Prostate gland (tissue), 2 donors: ENCODE results near the gene SCAMP3. TPM values are rescaled to one million over a fixed set of nuclear protein-coding genes. Genes with fewer than 3 reads are reported as not detected.

Experiments used
- DNase-seq: peaks from one replicate; pipeline ENCODE4 v3.0.0-alpha.2; 2019; ENCODE audit warnings: low spot score
- H3K27ac ChIP-seq, 2 donors: fragments of 200-600 bp; sonication (generic); 2 replicates each; pipeline ENCODE4 v1.5.1; 2017 to 2019
- H3K27me3 ChIP-seq: fragments of 200-600 bp; sonication (generic); replicated peaks from 2 replicates; pipeline ENCODE4 v1.5.1; 2019; ENCODE audit not compliant: insufficient read depth
- H3K36me3 ChIP-seq, 2 donors: fragments of 200-600 bp; sonication (generic); 1 replicate in 1 of 2; 2 replicates in 1 of 2; pipeline versions ENCODE4 v1.5.1 to v1.8.1; 2017 to 2019
- H3K4me1 ChIP-seq: fragments of 200-600 bp; sonication (generic); replicated peaks from 2 replicates; pipeline ENCODE4 v1.5.1; 2019
- H3K4me3 ChIP-seq, 2 donors: fragments of 200-600 bp; sonication (generic); 2 replicates each; pipeline ENCODE4 v1.5.1; 2017 to 2019
- H3K9me3 ChIP-seq: fragments of 200-600 bp; sonication (generic); 2 replicates; pipeline ENCODE4 v1.5.1; 2017
- CTCF ChIP-seq, 4 experiments: fragments of 200-600 bp in 2 of 4; fragments of 450-650 bp in 2 of 4; sonication (generic) in 2 of 4; IDR thresholded peaks; 1 replicate in 3 of 4; 2 replicates in 1 of 4; pipeline ENCODE4 v1.5.1; 2016 to 2019; ENCODE audit warnings: antibody characterized with exemption in 4 of 4, mild to moderate bottlenecking in 2 of 4, moderate library complexity in 2 of 4
- POLR2A ChIP-seq: fragments of 450-650 bp; IDR thresholded peaks from one replicate; pipeline ENCODE4 v1.6.1; 2016; ENCODE audit warnings: antibody characterized with exemption, mild to moderate bottlenecking
- POLR2AphosphoS5 ChIP-seq: sonication (generic); formaldehyde crosslinking; IDR thresholded peaks from one replicate; pipeline ENCODE4 v1.6.1; 2017; ENCODE audit warnings: antibody characterized with exemption
- WGBS: methylation state at CpG from one replicate; pipeline ENCODE4 v1.1.5; 2018; 5-methylcytosine and 5-hydroxymethylcytosine counted together
- intact Hi-C: fragments of 100-400 bp; cut with DNase I; formaldehyde crosslinking; loops from one replicate; pipeline ENCODE4 v1.14.2; 2022
- total RNA-seq, 2 donors: library from RNA; depleted of rRNA; stranded (reverse); fragments of >200 nt; gene quantifications; one replicate each; pipeline ENCODE4 v1.1.0, GENCODE V29; 2016

SCAMP3 gene
- total RNA-seq, 2 donors from 2014 or later, result 84.1 to 97.8 TPM

GRCh38 chr1:155272466-155273342 lies 10.5 kb upstream of the SCAMP3 start:
- intact Hi-C loops, result loop anchor here (2.0 to 10.0 kb wide), 3 partner anchors 48 to 292 kb away; partner anchors contain the start of genes ASH1L and RUSC1
- Histone ChIP-seq H3K4me1 (no peaks in the 10 kb centered on the region), H3K4me3 (peak overlapping the region; percentile 93), H3K36me3 (peaks cover 13 to 20% of the 10 kb centered on the region in 2 donors), H3K27ac (peak overlapping the region; percentile 97 to 99), H3K27me3 (no peaks in the 10 kb centered on the region), H3K9me3 (no peaks in the 10 kb centered on the region)
- 5% methylated on average over 44 of the region's 44 CpGs for WGBS
- DNase-seq, result no peak
- no peak for TF ChIP-seq CTCF (IDR thresholded peaks at IDR 0.05)
- TF ChIP-seq POLR2A, result no peak
- no peak for TF ChIP-seq POLR2AphosphoS5

GRCh38 chr1:155269381-155269780 lies 7.2 kb upstream of the SCAMP3 start:
- no peaks in the 10 kb centered on the region for H3K27me3 ChIP-seq
- H3K9me3 ChIP-seq, result no peaks in the 10 kb centered on the region
- DNase-seq, result no peak
- intact Hi-C loops, result no loop called here
- H3K4me3 ChIP-seq, result no peak overlapping the region
- H3K27ac ChIP-seq, result no peak overlapping the region
- no peak for TF ChIP-seq POLR2A
- H3K4me1 ChIP-seq, result no peaks in the 10 kb centered on the region
- 91% methylated on average over 21 of the region's 21 CpGs for WGBS
- H3K36me3 ChIP-seq, result peaks cover 13 to 35% of the 10 kb centered on the region in 2 donors

- WGBS, result 85% methylated on average over 20 of the region's 21 CpGs
Measured at GRCh38 chr1:155268630-155269029, 6.5 kb upstream of the SCAMP3 start.

GRCh38 chr1:155267373-155267772 lies 5.2 kb upstream of the SCAMP3 start:
- TF ChIP-seq POLR2A (no peak), CTCF (IDR thresholded peaks at IDR 0.05) (no peak), POLR2AphosphoS5 (no peak)
- Histone ChIP-seq H3K36me3 (peaks cover 13 to 43% of the 10 kb centered on the region in 2 donors), H3K4me1 (no peaks in the 10 kb centered on the region), H3K27me3 (no peaks in the 10 kb centered on the region), H3K27ac (no peak overlapping the region), H3K4me3 (no peak overlapping the region), H3K9me3 (no peaks in the 10 kb centered on the region)
- 93% methylated on average over 2 of the region's 2 CpGs for whole genome bisulfite sequencing
- intact Hi-C loops, result no loop called here
- no peak for DNase-seq

More at GRCh38 chr1:155268630-155269029, 6.5 kb upstream of the SCAMP3 start:
- Histone ChIP-seq H3K9me3 (no peaks in the 10 kb centered on the region), H3K4me3 (no peak overlapping the region), H3K27me3 (no peaks in the 10 kb centered on the region), H3K4me1 (no peaks in the 10 kb centered on the region), H3K27ac (no peak overlapping the region), H3K36me3 (peaks cover 13 to 42% of the 10 kb centered on the region in 2 donors)
- intact Hi-C loops, result no loop called here
- TF ChIP-seq POLR2AphosphoS5 (no peak), CTCF (IDR thresholded peaks at IDR 0.05) (no peak), POLR2A (no peak)
- no peak for DNase-seq

GRCh38 chr1:155266553-155266952 lies 4.4 kb upstream of the SCAMP3 start:
- Histone ChIP-seq H3K4me1 (no peaks in the 10 kb centered on the region), H3K9me3 (no peaks in the 10 kb centered on the region), H3K27ac (no peak overlapping the region), H3K36me3 (peaks cover 13 to 43% of the 10 kb centered on the region in 2 donors), H3K27me3 (no peaks in the 10 kb centered on the region), H3K4me3 (no peak overlapping the region)
- intact Hi-C loops, result no loop called here
- WGBS, result 87% methylated on average over 6 of the region's 6 CpGs
- no peak for DNase-seq
- TF ChIP-seq POLR2A (no peak), POLR2AphosphoS5 (no peak), CTCF (IDR thresholded peaks at IDR 0.05) (no peak)
